GM12865 (cell line): ENCODE results near the gene CCT7.
"Not testable (repeated sequence)": the region's sequence is repeated elsewhere in the genome, so short reads cannot be mapped to it uniquely, and the experiment has no call there.

Experiments used
- DNase-seq: peaks from one replicate; pipeline ENCODE4 v3.0.0; 2010; ENCODE audit warnings: low read depth
- H3K4me3 ChIP-seq: 2 replicates; pipeline ENCODE4 v1.5.1; 2011; ENCODE audit warnings: mild to moderate bottlenecking, low read depth, low read length, control low read depth
- CTCF ChIP-seq: IDR thresholded peaks from 2 replicates; pipeline ENCODE4 v1.5.1; 2011; ENCODE audit warnings: low read length, control low read depth, low read depth, inconsistent platforms; ENCODE audit not compliant: insufficient read depth; ENCODE audit errors: missing control alignments

The CCT7 gene

GRCh38 chr2:73233932-73234832, at the start of gene CCT7:
CCT7 (plus strand) TSS chr2:73234308; CDS start chr2:73234379, 71 bp downstream.
- H3K4me3 ChIP-seq: peak within 1 kb of the TSS; percentile 84
- TF ChIP-seq CTCF: no peak
- DNase-seq: peak; percentile 94

- no peak overlapping the region for H3K4me3 ChIP-seq
- TF ChIP-seq CTCF: no peak
- DNase-seq: no peak
Observed at GRCh38 chr2:73185965-73186364, 48.1 kb upstream of the CCT7 start.

GRCh38 chr2:73187549-73187948, 46.6 kb upstream of the CCT7 start:
- no peak for DNase-seq
- TF ChIP-seq CTCF: no peak
- H3K4me3 ChIP-seq: no peak overlapping the region

GRCh38 chr2:73197579-73197978, 36.5 kb upstream of the CCT7 start:
- TF ChIP-seq CTCF: no peak
- H3K4me3 ChIP-seq: no peak overlapping the region
- DNase-seq: no peak

- not testable (repeated sequence) for DNase-seq, H3K4me3 ChIP-seq
Observed at GRCh38 chr2:73200281-73200680, 33.8 kb upstream of the CCT7 start.

GRCh38 chr2:73202156-73203054, 31.7 kb upstream of the CCT7 start, which contains the start of gene NOTO:
NOTO (plus strand) TSS chr2:73202574; CDS start chr2:73202667, 93 bp downstream.
- TF ChIP-seq CTCF: no peak
- DNase-seq: no peak
- no peak within 1 kb of the TSS for H3K4me3 ChIP-seq
